ENCODE measurements around the gene POU2F3. TPM values are rescaled to one million over a fixed set of nuclear protein-coding genes. Genes with fewer than 3 reads are reported as not detected.

Gene POU2F3
- total and polyA plus RNA-seq, 2 of the 13 experiments (the other 11 are each of a cell fraction or from before 2014, with no cell fraction given) = not detected

DNA sequence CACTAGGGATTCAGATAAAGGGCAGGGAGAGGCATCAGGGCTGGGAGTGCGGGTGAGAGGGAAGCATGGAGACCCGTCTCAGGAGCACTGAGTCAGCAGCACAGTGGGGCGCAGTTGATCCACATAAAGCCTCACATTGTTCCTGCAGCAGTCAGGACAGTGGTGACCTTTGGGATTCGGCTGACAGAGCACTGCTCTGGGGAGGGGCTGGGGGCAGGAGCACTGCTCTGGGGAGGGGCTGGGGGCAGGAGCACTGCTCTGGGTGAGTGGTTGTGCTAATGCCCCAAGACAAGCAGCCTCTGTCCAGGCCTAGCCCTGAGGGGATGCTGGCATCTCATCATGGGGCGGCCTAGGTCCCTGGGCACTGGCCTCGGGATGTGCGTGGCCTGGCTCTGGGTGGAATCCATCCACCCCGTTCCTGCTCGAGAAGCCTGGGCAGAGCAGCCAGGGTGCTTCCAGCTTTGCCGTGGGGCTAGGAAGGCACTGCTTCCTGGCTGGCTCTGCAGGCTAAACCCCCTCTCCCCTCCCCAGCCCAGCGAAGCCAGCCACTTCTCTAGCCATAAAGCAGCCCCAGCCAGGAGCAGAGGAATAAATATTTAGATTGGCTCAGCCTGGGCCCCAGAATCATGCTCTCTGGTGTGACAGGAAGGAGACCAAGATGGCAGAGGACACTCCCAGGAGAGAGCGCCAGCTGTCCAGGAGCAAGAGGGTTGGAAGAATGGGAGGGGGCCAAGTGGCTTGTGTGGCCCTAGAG lies 21.8 kb upstream of the POU2F3 start (continued):
- TF ChIP-seq HDAC1 (CRISPR knock-in tag; IDR thresholded peaks at IDR 0.05) (peak; percentile 60), CHCHD3 (CRISPR knock-in tag; IDR thresholded peaks at IDR 0.05) (no peak), ZNF598 (CRISPR knock-in tag; IDR thresholded peaks at IDR 0.05; ENCODE audit: borderline replicate concordance) (0 out of 2 replicates have a peak, but pooled peaks have one; percentile 26), MTA1 (CRISPR knock-in tag; IDR thresholded peaks at IDR 0.05; ENCODE audit: borderline replicate concordance) (no peak), ZNF629 (CRISPR knock-in tag; conservative IDR thresholded peaks at IDR 0.05) (0 out of 2 replicates have a peak, but pooled peaks have one; percentile 28), CCDC6 (CRISPR knock-in tag; IDR thresholded peaks at IDR 0.05) (no peak), ZNF12 (CRISPR knock-in tag; IDR thresholded peaks at IDR 0.05) (no peak), POLR2AphosphoS5 (IDR thresholded peaks at IDR 0.05; ENCODE audit: low read depth, low read length) (no peak), U2AF1 (optimal IDR thresholded peaks at IDR 0.05; ENCODE audit: low read depth, low read length) (no peak), HOXA9 (CRISPR knock-in tag; IDR thresholded peaks at IDR 0.05; ENCODE audit: borderline replicate concordance) (no peak), KDM6A (CRISPR knock-in tag; IDR thresholded peaks at IDR 0.05; ENCODE audit: low read depth) (no peak)
- TF ChIP-seq, protein P1, sequence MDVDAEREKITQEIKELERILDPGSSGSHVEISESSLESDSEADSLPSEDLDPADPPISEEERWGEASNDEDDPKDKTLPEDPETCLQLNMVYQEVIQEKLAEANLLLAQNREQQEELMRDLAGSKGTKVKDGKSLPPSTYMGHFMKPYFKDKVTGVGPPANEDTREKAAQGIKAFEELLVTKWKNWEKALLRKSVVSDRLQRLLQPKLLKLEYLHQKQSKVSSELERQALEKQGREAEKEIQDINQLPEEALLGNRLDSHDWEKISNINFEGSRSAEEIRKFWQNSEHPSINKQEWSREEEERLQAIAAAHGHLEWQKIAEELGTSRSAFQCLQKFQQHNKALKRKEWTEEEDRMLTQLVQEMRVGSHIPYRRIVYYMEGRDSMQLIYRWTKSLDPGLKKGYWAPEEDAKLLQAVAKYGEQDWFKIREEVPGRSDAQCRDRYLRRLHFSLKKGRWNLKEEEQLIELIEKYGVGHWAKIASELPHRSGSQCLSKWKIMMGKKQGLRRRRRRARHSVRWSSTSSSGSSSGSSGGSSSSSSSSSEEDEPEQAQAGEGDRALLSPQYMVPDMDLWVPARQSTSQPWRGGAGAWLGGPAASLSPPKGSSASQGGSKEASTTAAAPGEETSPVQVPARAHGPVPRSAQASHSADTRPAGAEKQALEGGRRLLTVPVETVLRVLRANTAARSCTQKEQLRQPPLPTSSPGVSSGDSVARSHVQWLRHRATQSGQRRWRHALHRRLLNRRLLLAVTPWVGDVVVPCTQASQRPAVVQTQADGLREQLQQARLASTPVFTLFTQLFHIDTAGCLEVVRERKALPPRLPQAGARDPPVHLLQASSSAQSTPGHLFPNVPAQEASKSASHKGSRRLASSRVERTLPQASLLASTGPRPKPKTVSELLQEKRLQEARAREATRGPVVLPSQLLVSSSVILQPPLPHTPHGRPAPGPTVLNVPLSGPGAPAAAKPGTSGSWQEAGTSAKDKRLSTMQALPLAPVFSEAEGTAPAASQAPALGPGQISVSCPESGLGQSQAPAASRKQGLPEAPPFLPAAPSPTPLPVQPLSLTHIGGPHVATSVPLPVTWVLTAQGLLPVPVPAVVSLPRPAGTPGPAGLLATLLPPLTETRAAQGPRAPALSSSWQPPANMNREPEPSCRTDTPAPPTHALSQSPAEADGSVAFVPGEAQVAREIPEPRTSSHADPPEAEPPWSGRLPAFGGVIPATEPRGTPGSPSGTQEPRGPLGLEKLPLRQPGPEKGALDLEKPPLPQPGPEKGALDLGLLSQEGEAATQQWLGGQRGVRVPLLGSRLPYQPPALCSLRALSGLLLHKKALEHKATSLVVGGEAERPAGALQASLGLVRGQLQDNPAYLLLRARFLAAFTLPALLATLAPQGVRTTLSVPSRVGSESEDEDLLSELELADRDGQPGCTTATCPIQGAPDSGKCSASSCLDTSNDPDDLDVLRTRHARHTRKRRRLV (CRISPR knock-in tag; IDR thresholded peaks at IDR 0.05) = no peak
- TF ChIP-seq, protein P2, sequence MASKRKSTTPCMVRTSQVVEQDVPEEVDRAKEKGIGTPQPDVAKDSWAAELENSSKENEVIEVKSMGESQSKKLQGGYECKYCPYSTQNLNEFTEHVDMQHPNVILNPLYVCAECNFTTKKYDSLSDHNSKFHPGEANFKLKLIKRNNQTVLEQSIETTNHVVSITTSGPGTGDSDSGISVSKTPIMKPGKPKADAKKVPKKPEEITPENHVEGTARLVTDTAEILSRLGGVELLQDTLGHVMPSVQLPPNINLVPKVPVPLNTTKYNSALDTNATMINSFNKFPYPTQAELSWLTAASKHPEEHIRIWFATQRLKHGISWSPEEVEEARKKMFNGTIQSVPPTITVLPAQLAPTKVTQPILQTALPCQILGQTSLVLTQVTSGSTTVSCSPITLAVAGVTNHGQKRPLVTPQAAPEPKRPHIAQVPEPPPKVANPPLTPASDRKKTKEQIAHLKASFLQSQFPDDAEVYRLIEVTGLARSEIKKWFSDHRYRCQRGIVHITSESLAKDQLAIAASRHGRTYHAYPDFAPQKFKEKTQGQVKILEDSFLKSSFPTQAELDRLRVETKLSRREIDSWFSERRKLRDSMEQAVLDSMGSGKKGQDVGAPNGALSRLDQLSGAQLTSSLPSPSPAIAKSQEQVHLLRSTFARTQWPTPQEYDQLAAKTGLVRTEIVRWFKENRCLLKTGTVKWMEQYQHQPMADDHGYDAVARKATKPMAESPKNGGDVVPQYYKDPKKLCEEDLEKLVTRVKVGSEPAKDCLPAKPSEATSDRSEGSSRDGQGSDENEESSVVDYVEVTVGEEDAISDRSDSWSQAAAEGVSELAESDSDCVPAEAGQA (IDR thresholded peaks at IDR 0.05; ENCODE audit: low read depth) = no peak
- TF ChIP-seq, protein P2 (CRISPR knock-in tag; IDR thresholded peaks at IDR 0.05; ENCODE audit: borderline replicate concordance) = no peak
- TF ChIP-seq, protein P3, sequence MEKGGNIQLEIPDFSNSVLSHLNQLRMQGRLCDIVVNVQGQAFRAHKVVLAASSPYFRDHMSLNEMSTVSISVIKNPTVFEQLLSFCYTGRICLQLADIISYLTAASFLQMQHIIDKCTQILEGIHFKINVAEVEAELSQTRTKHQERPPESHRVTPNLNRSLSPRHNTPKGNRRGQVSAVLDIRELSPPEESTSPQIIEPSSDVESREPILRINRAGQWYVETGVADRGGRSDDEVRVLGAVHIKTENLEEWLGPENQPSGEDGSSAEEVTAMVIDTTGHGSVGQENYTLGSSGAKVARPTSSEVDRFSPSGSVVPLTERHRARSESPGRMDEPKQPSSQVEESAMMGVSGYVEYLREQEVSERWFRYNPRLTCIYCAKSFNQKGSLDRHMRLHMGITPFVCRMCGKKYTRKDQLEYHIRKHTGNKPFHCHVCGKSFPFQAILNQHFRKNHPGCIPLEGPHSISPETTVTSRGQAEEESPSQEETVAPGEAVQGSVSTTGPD (CRISPR knock-in tag; IDR thresholded peaks at IDR 0.05) = no peak
- TF ChIP-seq, protein P4, sequence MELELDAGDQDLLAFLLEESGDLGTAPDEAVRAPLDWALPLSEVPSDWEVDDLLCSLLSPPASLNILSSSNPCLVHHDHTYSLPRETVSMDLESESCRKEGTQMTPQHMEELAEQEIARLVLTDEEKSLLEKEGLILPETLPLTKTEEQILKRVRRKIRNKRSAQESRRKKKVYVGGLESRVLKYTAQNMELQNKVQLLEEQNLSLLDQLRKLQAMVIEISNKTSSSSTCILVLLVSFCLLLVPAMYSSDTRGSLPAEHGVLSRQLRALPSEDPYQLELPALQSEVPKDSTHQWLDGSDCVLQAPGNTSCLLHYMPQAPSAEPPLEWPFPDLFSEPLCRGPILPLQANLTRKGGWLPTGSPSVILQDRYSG (CRISPR knock-in tag; IDR thresholded peaks at IDR 0.05) = no peak
